Psoas muscle (tissue), 8 donors: Measurements from ENCODE around the gene ATG5. TPM values are rescaled to one million over a fixed set of nuclear protein-coding genes. Genes with fewer than 3 reads are reported as not detected.

Source experiments
- ATAC-seq, 4 donors: fragments of 200-7000 bp; cut with Tn5 transposase; one replicate each; pipeline ENCODE4 v1.9.1; 2020; ENCODE audit warnings: moderate library complexity in 3 of 4, mild to moderate bottlenecking in 2 of 4
- DNase-seq, 2 donors: peaks; one replicate each; pipeline ENCODE4 v3.0.0-alpha.2; 2020
- H3K27ac ChIP-seq: fragments of 200-600 bp; one replicate; pipeline ENCODE4 v1.8.0; 2022
- H3K27me3 ChIP-seq, 3 donors: fragments of 200-600 bp in 1 of 3; one replicate each; pipeline versions ENCODE4 v1.6.1 to v1.8.0; 2013 to 2022; ENCODE audit warnings: low read length in 2 of 3, mild to moderate bottlenecking in 2 of 3, moderate library complexity in 1 of 3; ENCODE audit not compliant: insufficient read depth in 3 of 3
- H3K36me3 ChIP-seq, 2 donors: fragments of 200-600 bp in 1 of 2; one replicate each; pipeline versions ENCODE4 v1.6.1 to v1.8.0; 2013 to 2022; ENCODE audit warnings: low read depth in 1 of 2, mild to moderate bottlenecking in 1 of 2, moderate library complexity in 1 of 2; ENCODE audit not compliant: insufficient read depth in 1 of 2
- H3K4me1 ChIP-seq: fragments of 200-600 bp; one replicate; pipeline ENCODE4 v1.8.0; 2022
- H3K4me3 ChIP-seq: fragments of 200-600 bp; one replicate; pipeline ENCODE4 v1.8.0; 2022; ENCODE audit warnings: mild to moderate bottlenecking
- H3K9me3 ChIP-seq: fragments of 200-600 bp; one replicate; pipeline ENCODE4 v1.8.0; 2022
- CTCF ChIP-seq: fragments of 200-600 bp; IDR thresholded peaks from one replicate; pipeline ENCODE4 v1.8.0; 2022; ENCODE audit warnings: antibody characterized with exemption
- WGBS, 3 donors: extraction: QIAGEN DNeasy Blood & Tissue Kit; methylation state at CpG; one replicate each; pipeline versions ENCODE4 v1.1.6 to v1.1.7; 2013; 5-methylcytosine and 5-hydroxymethylcytosine counted together
- intact Hi-C, 2 donors: fragments of 100-400 bp; cut with DNase I; formaldehyde crosslinking; loops; one replicate each; pipeline versions ENCODE4 v1.11.0 to v1.14.2; 2022
- polyA plus RNA-seq, 3 donors: library from polyadenylated mRNA; stranded (reverse); fragments of 200-250 nt; gene quantifications; one replicate each; pipeline ENCODE4 v1.2.3, GENCODE V29; 2013
- total RNA-seq, 4 donors: library from RNA; stranded (reverse); fragmentation: NEBNext Ultra II Directional in 2 of 4; extraction: Animal tissue kit (Norgen Biotek cat#: 25700) in 2 of 4; gene quantifications; one replicate each; pipeline versions ENCODE4 v1.2.1 to v1.2.4, GENCODE V29; 2021 to 2023
- donor health status: healthy with polysubstance abuse.
- donor health status: DM: no; HTN: no; CAD: no; lungs with moderate emphysema.
- donor health status: Bipolar disorder and iron deficiency.
- donor health status: healthy.
- donor health status: DM: yes; HTN: yes; CAD: no.
- donor health status: DM: no; HTN: no; CAD: no.
- donor health status: DM: no; HTN: no; CAD: no.
- donor health status: DM: yes; HTN: yes; CAD: no.

Gene ATG5
- total and polyA plus RNA-seq, 7 donors = 13.5 to 35.7 (median 19.5) TPM

- no peak overlapping the region for H3K27ac ChIP-seq
- WGBS, 3 donors = 23 to 26% (median 25%) methylated on average over 12 of the region's 12 CpGs
- intact Hi-C loops = no loop called here
- TF ChIP-seq CTCF = no peak
- peaks cover 3% of the 10 kb centered on the region for H3K4me1 ChIP-seq
- H3K4me3 ChIP-seq = peak overlapping the region; percentile 61
- H3K27me3 ChIP-seq = peaks cover 7 to 63% (median 10%) of the 10 kb centered on the region in 3 donors
- H3K36me3 ChIP-seq = no peaks in the 10 kb centered on the region
- ATAC-seq = peak in 2 of 4 donors; percentile 8 to 14
- H3K9me3 ChIP-seq = no peaks in the 10 kb centered on the region
- no peak for DNase-seq
Observed at GRCh38 chr6:106359959-106360409, 34.4 kb upstream of the ATG5 start.

- peaks cover 3% of the 10 kb centered on the region for H3K4me1 ChIP-seq
- DNase-seq (no peak), ATAC-seq (no peak)
- H3K9me3 ChIP-seq = no peaks in the 10 kb centered on the region
- H3K27ac ChIP-seq = no peak overlapping the region
- intact Hi-C loops = no loop called here
- no peak overlapping the region for H3K4me3 ChIP-seq
- WGBS, 3 donors = 31 to 50% (median 47%) methylated on average over 1 of the region's 1 CpG
- no peaks in the 10 kb centered on the region for H3K36me3 ChIP-seq
- TF ChIP-seq CTCF = no peak
- H3K27me3 ChIP-seq = peaks cover 5 to 59% (median 10%) of the 10 kb centered on the region in 3 donors
Observed at GRCh38 chr6:106356378-106356777, 30.8 kb upstream of the ATG5 start.

GRCh38 chr6:106347219-106347618 is 21.7 kb upstream of the ATG5 start:
- Histone ChIP-seq H3K9me3 (no peaks in the 10 kb centered on the region), H3K27me3 (peaks cover 0 to under 1% (median 0%) of the 10 kb centered on the region in 3 donors), H3K27ac (no peak overlapping the region), H3K36me3 (no peaks in the 10 kb centered on the region), H3K4me3 (no peak overlapping the region), H3K4me1 (no peaks in the 10 kb centered on the region)
- TF ChIP-seq CTCF = no peak
- intact Hi-C loops = no loop called here
- DNase-seq (no peak), ATAC-seq (no peak)
- WGBS, 3 donors = 77 to 88% (median 84%) methylated on average over 1 of the region's 1 CpG

- 21 to 25% (median 22%) methylated on average over 9 of the region's 9 CpGs for WGBS, 3 donors
- Histone ChIP-seq H3K4me3 (no peak overlapping the region), H3K27me3 (peaks cover 0 to 3% (median 0%) of the 10 kb centered on the region in 3 donors), H3K4me1 (no peaks in the 10 kb centered on the region), H3K36me3 (no peaks in the 10 kb centered on the region), H3K9me3 (no peaks in the 10 kb centered on the region), H3K27ac (no peak overlapping the region)
- intact Hi-C loops = loop anchor here (5.0 to 10.0 kb wide), 4 partner anchors 108 to 638 kb away; no protein-coding TSS in a partner anchor
- ATAC-seq (peak; percentile 48 to 84 (median 80)), DNase-seq (no peak)
- TF ChIP-seq CTCF = peak; percentile 48
Observed at GRCh38 chr6:106339334-106340029, 13.9 kb upstream of the ATG5 start.
